HEK293 (cell line): ENCODE data around the gene PUM2.
A peak's percentile ranks its signal among the peaks of the same experiment; 100 is the strongest.

Experiments used
- CTCF ChIA-PET: fragments of 350-600 bp; formaldehyde crosslinking; extraction: SDS; loops from one replicate; lab custom pipeline; 2021; ENCODE audit warnings: antibody characterized with exemption; lab: Yijun Ruan, JAX
- POLR2A ChIA-PET: fragments of 300-600 bp; formaldehyde crosslinking; extraction: SDS; loops from one replicate; lab custom pipeline; 2020; ENCODE audit warnings: antibody characterized with exemption, inconsistent platforms; lab: Yijun Ruan, JAX
- H3K27ac ChIP-seq: fragments of 200-500 bp; sonication (Bioruptor generic); 2 replicates; pipeline ENCODE4 v1.5.1; 2014; ENCODE audit warnings: low read depth, low read length, control low read depth, inconsistent platforms; ENCODE audit errors: extremely low read depth
- H3K36me3 ChIP-seq, 2 experiments: fragments of 200-500 bp in 1 of 2; sonication (Bioruptor generic) in 1 of 2; 1 replicate in 1 of 2; 2 replicates in 1 of 2; pipeline ENCODE4 v1.5.1; 2014 to 2017; ENCODE audit warnings: inconsistent platforms in 2 of 2, low read length in 2 of 2; ENCODE audit not compliant: control insufficient read depth in 2 of 2, insufficient read depth in 1 of 2
- H3K4me1 ChIP-seq: fragments of 200-500 bp; sonication (Bioruptor generic); 2 replicates; pipeline ENCODE4 v1.5.1; 2014; ENCODE audit warnings: mild to moderate bottlenecking, low read length, inconsistent platforms; ENCODE audit not compliant: control insufficient read depth, insufficient read depth
- H3K4me3 ChIP-seq: 2 replicates; pipeline ENCODE4 v1.5.1; 2011; ENCODE audit warnings: low read depth, mild to moderate bottlenecking, control low read depth, low read length, moderate library complexity
- H3K9me3 ChIP-seq: fragments of 200-500 bp; sonication (Bioruptor generic); 2 replicates; pipeline ENCODE4 v1.5.1; 2014; ENCODE audit warnings: low read depth, low read length, inconsistent platforms; ENCODE audit not compliant: control insufficient read depth, insufficient read depth
- GLIS1 ChIP-seq: fragments of 450-650 bp; formaldehyde crosslinking; IDR thresholded peaks from 2 replicates; pipeline ENCODE4 v1.5.1; 2016; ENCODE audit warnings: missing biosample characterization, missing genetic modification characterization
- HOXA7 ChIP-seq: sonication (generic); formaldehyde crosslinking; IDR thresholded peaks from 2 replicates; pipeline ENCODE4 v1.8.1; 2022; ENCODE audit warnings: missing genetic modification reagents, borderline replicate concordance
- SP7 ChIP-seq: fragments of 450-650 bp; formaldehyde crosslinking; IDR thresholded peaks from 2 replicates; pipeline ENCODE4 v1.5.1; 2016; ENCODE audit warnings: missing biosample characterization, missing genetic modification characterization
- TRIM28 ChIP-seq: IDR thresholded peaks from 2 replicates; pipeline ENCODE4 v1.6.1; 2011; ENCODE audit warnings: low read length, control low read depth, borderline replicate concordance
- WT1 ChIP-seq: fragments of 450-650 bp; formaldehyde crosslinking; IDR thresholded peaks from 2 replicates; pipeline ENCODE4 v1.5.1; 2016; ENCODE audit warnings: missing biosample characterization, missing genetic modification characterization
- ZIC2 ChIP-seq: fragments of 450-650 bp; formaldehyde crosslinking; IDR thresholded peaks from 2 replicates; pipeline ENCODE4 v1.5.1; 2016; ENCODE audit warnings: missing biosample characterization, missing genetic modification characterization
- ZNF114 ChIP-seq: fragments of 450-650 bp; formaldehyde crosslinking; IDR thresholded peaks from 2 replicates; pipeline ENCODE4 v1.5.0; 2017; ENCODE audit warnings: missing biosample characterization, missing genetic modification characterization
- ZNF175 ChIP-seq: fragments of 450-650 bp; formaldehyde crosslinking; IDR thresholded peaks from 2 replicates; pipeline ENCODE4 v1.5.1; 2016; ENCODE audit warnings: missing biosample characterization, missing genetic modification characterization
- ZNF19 ChIP-seq: fragments of 450-650 bp; formaldehyde crosslinking; IDR thresholded peaks from 2 replicates; pipeline ENCODE4; 2016; ENCODE audit warnings: missing biosample characterization, missing genetic modification characterization, low read depth
- ZNF23 ChIP-seq: fragments of 450-650 bp; formaldehyde crosslinking; IDR thresholded peaks from 2 replicates; pipeline ENCODE4 v1.5.1; 2016; ENCODE audit warnings: missing biosample characterization, missing genetic modification characterization, borderline replicate concordance
- ZNF302 ChIP-seq: fragments of 450-650 bp; formaldehyde crosslinking; IDR thresholded peaks from 2 replicates; pipeline ENCODE4 v1.5.1; 2016; ENCODE audit warnings: missing biosample characterization, missing genetic modification characterization, low read depth
- ZNF335 ChIP-seq: fragments of 450-650 bp; formaldehyde crosslinking; conservative IDR thresholded peaks from 2 replicates; pipeline ENCODE4 v1.5.1; 2016; ENCODE audit warnings: missing biosample characterization, missing genetic modification characterization
- ZNF350 ChIP-seq: fragments of 450-650 bp; formaldehyde crosslinking; IDR thresholded peaks from 2 replicates; pipeline ENCODE4 v1.5.0; 2017; ENCODE audit warnings: missing biosample characterization, mild to moderate bottlenecking, missing genetic modification characterization
- ZNF366 ChIP-seq: fragments of 450-650 bp; formaldehyde crosslinking; conservative IDR thresholded peaks from 2 replicates; pipeline ENCODE4 v1.5.1; 2016; ENCODE audit warnings: missing biosample characterization, missing genetic modification characterization
- ZNF37A ChIP-seq: fragments of 450-650 bp; IDR thresholded peaks from 2 replicates; pipeline ENCODE4 v1.5.1; 2018; ENCODE audit warnings: missing biosample characterization, missing genetic modification characterization
- ZNF501 ChIP-seq: fragments of 450-650 bp; formaldehyde crosslinking; IDR thresholded peaks from 2 replicates; pipeline ENCODE4 v1.5.1; 2016; ENCODE audit warnings: missing biosample characterization, missing genetic modification characterization
- ZNF529 ChIP-seq: fragments of 450-650 bp; formaldehyde crosslinking; IDR thresholded peaks from 2 replicates; pipeline ENCODE4 v1.5.1; 2017; ENCODE audit warnings: missing genetic modification characterization, missing biosample characterization; ENCODE audit not compliant: insufficient replicate concordance
- ZNF585B ChIP-seq: fragments of 450-650 bp; formaldehyde crosslinking; IDR thresholded peaks from 2 replicates; pipeline ENCODE4 v1.5.1; 2016; ENCODE audit warnings: missing biosample characterization, missing genetic modification characterization
- ZNF600 ChIP-seq: fragments of 450-650 bp; formaldehyde crosslinking; IDR thresholded peaks from 2 replicates; pipeline ENCODE4 v1.5.1; 2016; ENCODE audit warnings: missing biosample characterization, missing genetic modification characterization
- ZNF621 ChIP-seq: fragments of 450-650 bp; formaldehyde crosslinking; IDR thresholded peaks from 2 replicates; pipeline ENCODE4 v1.5.1; 2017; ENCODE audit warnings: missing biosample characterization, missing genetic modification characterization
- ZNF785 ChIP-seq: fragments of 450-650 bp; formaldehyde crosslinking; IDR thresholded peaks from 2 replicates; pipeline ENCODE4 v1.5.1; 2016; ENCODE audit warnings: missing biosample characterization, missing genetic modification characterization
- ZNF791 ChIP-seq: fragments of 450-650 bp; formaldehyde crosslinking; IDR thresholded peaks from 2 replicates; pipeline ENCODE4 v1.5.1; 2016; ENCODE audit warnings: missing biosample characterization, missing genetic modification characterization
- ZSCAN30 ChIP-seq: fragments of 450-650 bp; IDR thresholded peaks from 2 replicates; pipeline ENCODE4 v1.5.1; 2018; ENCODE audit warnings: missing biosample characterization, mild to moderate bottlenecking, missing genetic modification characterization, moderate library complexity
- TF ChIP-seq, protein P1 (sequence below): fragments of 450-650 bp; formaldehyde crosslinking; IDR thresholded peaks from 2 replicates; pipeline ENCODE4 v1.5.1; 2016; ENCODE audit warnings: missing biosample characterization, missing genetic modification characterization
- TF ChIP-seq, protein P2 (sequence below): fragments of 450-650 bp; formaldehyde crosslinking; IDR thresholded peaks from 2 replicates; pipeline ENCODE4 v1.5.1; 2016; ENCODE audit warnings: missing biosample characterization, missing genetic modification characterization, low read depth
- TF ChIP-seq, protein P3 (sequence below): fragments of 450-650 bp; formaldehyde crosslinking; IDR thresholded peaks from 2 replicates; pipeline ENCODE4 v1.5.1; 2017; ENCODE audit warnings: missing biosample characterization, missing genetic modification characterization
- TF ChIP-seq, protein P4 (sequence below): fragments of 450-650 bp; formaldehyde crosslinking; IDR thresholded peaks from 2 replicates; pipeline ENCODE4 v1.5.1; 2017; ENCODE audit warnings: missing biosample characterization, missing genetic modification characterization

Gene PUM2

DNA sequence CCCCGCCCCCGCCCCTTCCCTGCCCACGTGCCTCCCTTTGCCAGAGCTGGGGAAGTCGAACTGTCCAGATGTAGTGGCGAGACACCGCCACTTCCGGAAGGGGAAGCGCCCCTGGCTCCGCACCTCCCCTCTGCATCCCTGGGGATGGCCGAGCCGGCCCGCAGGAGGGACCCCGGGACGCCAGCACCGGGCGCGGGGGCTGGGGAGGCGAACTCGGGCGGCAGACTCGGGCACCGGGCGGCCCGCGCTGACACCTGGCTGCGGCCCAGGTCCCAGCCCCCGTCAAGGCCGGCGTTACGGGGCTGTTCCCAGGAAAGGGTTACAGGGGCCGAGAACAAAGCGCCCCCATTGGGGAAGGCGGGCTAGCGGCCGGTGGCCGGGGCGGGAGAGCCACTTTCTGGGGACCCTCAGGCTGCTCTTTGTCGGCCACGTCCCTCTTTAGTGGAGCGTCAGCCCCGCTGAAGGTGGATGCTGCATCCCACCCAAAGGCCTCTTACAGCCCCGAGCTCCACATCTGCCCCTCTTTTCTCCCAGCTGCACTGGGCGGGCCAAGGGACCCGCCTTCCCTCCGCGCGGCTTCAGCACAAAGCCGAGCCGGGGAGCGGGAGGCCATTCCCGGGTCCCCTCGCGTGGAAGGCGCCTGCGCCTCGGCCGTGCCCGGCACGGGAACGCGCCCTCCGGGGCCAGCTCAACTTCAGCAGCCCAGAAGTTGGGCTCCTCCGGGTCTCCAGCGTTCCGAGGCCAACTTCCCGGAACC, 127.1 kb downstream of the PUM2 start (continued):
- no peak for TF ChIP-seq ZIC2
- no peak; the same call in 1 of the 2 replicates for TF ChIP-seq ZSCAN30 (tag by site-specific recombination)
- TF ChIP-seq ZNF302 (tag by site-specific recombination), result no peak
- TF ChIP-seq ZNF114 (tag by site-specific recombination), result no peak

DNA sequence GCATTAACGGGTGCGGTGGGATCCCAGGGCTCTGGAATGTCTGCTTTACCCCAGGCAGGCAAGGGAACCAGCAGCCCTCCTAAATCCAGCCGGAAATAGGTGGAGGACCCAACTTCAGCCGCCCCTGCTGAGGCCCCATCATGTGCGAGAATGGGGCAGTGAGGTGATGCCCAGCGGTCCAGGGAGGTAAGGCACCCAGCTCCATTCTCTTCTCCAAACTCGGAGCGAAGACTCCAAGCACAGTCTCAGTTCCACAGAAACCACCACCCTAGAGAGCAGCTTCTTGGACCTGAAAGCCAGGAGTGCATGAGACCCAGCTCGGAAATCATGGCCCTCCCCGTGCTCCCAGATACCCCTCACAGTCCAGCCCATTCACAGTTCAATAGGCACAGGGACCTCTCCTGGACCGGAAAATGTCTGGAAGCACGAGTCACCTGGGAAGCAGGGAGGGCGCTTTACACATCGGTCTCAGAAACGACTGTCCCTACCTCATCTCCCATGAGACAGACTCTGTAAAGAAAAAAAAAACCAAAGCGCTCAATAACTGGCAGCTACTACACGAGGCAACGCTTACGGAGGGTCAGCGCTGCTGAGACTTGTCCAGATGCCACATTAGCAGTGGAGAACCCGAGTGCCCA, 127.8 kb downstream of the PUM2 start:
- peaks cover 14% of the 10 kb centered on the region for H3K4me1 ChIP-seq
- H3K9me3 ChIP-seq, result no peaks in the 10 kb centered on the region
- peaks cover 0 to 18% of the 10 kb centered on the region in 2 experiments; a peak in 2 of 3 replicates for H3K36me3 ChIP-seq
- CTCF ChIA-PET, result interaction anchor here (0.6 to 1.7 kb wide), 2 partner anchors 178 to 208 kb away, joined by 3 to 4 read pairs; no protein-coding TSS in a partner anchor
- POLR2A ChIA-PET, result interaction anchor here (0.7 to 1.7 kb wide), 3 partner anchors 10 to 86 kb away, joined by 4 to 6 read pairs (median 6); no protein-coding TSS in a partner anchor
- no peak overlapping the region for H3K4me3 ChIP-seq
- TF ChIP-seq ZNF585B (tag by site-specific recombination), result no peak
- TF ChIP-seq GLIS1 (tag by site-specific recombination), result no peak
- TF ChIP-seq, protein P1, sequence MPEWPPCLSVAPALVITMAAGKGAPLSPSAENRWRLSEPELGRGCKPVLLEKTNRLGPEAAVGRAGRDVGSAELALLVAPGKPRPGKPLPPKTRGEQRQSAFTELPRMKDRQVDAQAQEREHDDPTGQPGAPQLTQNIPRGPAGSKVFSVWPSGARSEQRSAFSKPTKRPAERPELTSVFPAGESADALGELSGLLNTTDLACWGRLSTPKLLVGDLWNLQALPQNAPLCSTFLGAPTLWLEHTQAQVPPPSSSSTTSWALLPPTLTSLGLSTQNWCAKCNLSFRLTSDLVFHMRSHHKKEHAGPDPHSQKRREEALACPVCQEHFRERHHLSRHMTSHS, result no peak
- no peak for TF ChIP-seq HOXA7 (CRISPR knock-in tag)
- TF ChIP-seq ZNF600 (tag by site-specific recombination), result no peak
- no peak for TF ChIP-seq ZNF37A (tag by site-specific recombination)
- TF ChIP-seq, protein P2, sequence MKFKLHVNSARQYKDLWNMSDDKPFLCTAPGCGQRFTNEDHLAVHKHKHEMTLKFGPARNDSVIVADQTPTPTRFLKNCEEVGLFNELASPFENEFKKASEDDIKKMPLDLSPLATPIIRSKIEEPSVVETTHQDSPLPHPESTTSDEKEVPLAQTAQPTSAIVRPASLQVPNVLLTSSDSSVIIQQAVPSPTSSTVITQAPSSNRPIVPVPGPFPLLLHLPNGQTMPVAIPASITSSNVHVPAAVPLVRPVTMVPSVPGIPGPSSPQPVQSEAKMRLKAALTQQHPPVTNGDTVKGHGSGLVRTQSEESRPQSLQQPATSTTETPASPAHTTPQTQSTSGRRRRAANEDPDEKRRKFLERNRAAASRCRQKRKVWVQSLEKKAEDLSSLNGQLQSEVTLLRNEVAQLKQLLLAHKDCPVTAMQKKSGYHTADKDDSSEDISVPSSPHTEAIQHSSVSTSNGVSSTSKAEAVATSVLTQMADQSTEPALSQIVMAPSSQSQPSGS (tag by site-specific recombination), result no peak
- peak; percentile 48 for TF ChIP-seq ZNF335 (tag by site-specific recombination)
- H3K27ac ChIP-seq, result no peak overlapping the region

DNA sequence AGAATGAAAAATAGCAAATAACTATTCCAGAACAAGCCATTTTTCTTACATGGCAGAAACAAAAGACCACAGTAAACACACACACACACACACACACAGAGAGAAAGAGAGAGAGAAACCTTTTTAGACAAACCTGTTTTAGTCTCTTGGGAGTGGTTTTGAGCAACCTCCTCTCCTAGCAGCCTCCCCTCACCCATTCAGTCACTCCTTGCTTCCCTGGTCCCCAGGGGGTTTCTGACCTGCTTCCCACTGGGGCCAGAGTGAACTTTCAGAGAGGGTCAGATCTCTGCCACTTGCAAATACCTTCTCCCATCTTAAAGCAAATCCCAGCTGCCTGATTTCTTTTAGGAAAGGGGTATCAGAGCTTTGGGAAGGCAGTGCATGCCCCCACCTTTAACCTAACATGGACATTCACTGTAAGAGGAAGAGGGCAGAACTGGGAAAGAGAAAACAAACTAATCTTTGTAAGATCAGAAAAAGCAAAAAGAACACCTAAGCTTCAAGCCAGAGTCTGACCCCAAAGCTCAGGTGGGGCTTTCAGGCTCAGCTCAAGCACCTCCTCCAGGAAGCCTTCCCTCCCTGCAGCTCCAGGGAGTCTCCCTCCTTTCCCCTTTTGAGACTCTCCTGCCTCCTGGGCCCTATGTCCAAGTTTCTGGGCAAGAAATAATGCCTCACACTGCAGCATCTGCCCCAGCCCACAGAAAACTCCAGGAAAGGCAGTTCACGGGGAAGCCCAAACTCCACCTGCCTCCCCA, 128.5 kb downstream of the PUM2 start:
- POLR2A ChIA-PET, result interaction anchor here (1.0 to 1.7 kb wide), 3 partner anchors 10 to 81 kb away, joined by 3 to 6 read pairs (median 3); no protein-coding TSS in a partner anchor
- peaks cover 0 to 19% of the 10 kb centered on the region in 2 experiments; a peak in 2 of 3 replicates for H3K36me3 ChIP-seq
- peaks cover 14% of the 10 kb centered on the region for H3K4me1 ChIP-seq
- H3K9me3 ChIP-seq, result no peaks in the 10 kb centered on the region
- no peak overlapping the region; the same call in 1 of the 2 replicates for H3K27ac ChIP-seq
- H3K4me3 ChIP-seq, result no peak overlapping the region
- CTCF ChIA-PET, result interaction anchor here (1.3 to 1.7 kb wide), 2 partner anchors 87 to 207 kb away, joined by 4 read pairs; no protein-coding TSS in a partner anchor
- TF ChIP-seq ZNF366 (tag by site-specific recombination) (peak; percentile 42; the same call in 1 of the 2 replicates), ZNF23 (no peak), WT1 (tag by site-specific recombination) (no peak), ZNF175 (tag by site-specific recombination) (no peak), ZNF621 (no peak), TRIM28 (no peak), ZNF529 (tag by site-specific recombination) (no peak), ZNF791 (tag by site-specific recombination) (no peak), SP7 (tag by site-specific recombination) (no peak), ZNF19 (tag by site-specific recombination) (no peak), ZNF501 (tag by site-specific recombination) (no peak), ZNF600 (tag by site-specific recombination) (peak; percentile 42; the same call in 1 of the 2 replicates), ZNF785 (tag by site-specific recombination) (no peak), ZNF350 (tag by site-specific recombination) (no peak), ZNF114 (tag by site-specific recombination) (no peak)
- TF ChIP-seq, protein P3, sequence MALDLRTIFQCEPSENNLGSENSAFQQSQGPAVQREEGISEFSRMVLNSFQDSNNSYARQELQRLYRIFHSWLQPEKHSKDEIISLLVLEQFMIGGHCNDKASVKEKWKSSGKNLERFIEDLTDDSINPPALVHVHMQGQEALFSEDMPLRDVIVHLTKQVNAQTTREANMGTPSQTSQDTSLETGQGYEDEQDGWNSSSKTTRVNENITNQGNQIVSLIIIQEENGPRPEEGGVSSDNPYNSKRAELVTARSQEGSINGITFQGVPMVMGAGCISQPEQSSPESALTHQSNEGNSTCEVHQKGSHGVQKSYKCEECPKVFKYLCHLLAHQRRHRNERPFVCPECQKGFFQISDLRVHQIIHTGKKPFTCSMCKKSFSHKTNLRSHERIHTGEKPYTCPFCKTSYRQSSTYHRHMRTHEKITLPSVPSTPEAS (tag by site-specific recombination), result peak; percentile 45; the same call in 1 of the 2 replicates
- TF ChIP-seq, protein P4, sequence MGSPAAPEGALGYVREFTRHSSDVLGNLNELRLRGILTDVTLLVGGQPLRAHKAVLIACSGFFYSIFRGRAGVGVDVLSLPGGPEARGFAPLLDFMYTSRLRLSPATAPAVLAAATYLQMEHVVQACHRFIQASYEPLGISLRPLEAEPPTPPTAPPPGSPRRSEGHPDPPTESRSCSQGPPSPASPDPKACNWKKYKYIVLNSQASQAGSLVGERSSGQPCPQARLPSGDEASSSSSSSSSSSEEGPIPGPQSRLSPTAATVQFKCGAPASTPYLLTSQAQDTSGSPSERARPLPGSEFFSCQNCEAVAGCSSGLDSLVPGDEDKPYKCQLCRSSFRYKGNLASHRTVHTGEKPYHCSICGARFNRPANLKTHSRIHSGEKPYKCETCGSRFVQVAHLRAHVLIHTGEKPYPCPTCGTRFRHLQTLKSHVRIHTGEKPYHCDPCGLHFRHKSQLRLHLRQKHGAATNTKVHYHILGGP (tag by site-specific recombination), result no peak
